HepG2 (cell line): ENCODE results near the gene FKBP1B. TPM values are rescaled to one million over a fixed set of nuclear protein-coding genes. Genes with fewer than 3 reads are reported as not detected.

Experiments used
- BCL6 ChIP-seq: IDR thresholded peaks from 2 replicates; pipeline ENCODE4 v1.6.1; 2016; ENCODE audit warnings: missing genetic modification reagents, missing compliant biosample characterization
- CBFB ChIP-seq: sonication (generic); formaldehyde crosslinking; IDR thresholded peaks from 2 replicates; pipeline ENCODE4 v1.4.0; 2020; ENCODE audit warnings: missing genetic modification reagents
- GPN1 ChIP-seq: sonication (generic); formaldehyde crosslinking; IDR thresholded peaks from 2 replicates; pipeline ENCODE4 v1.5.1; 2020; ENCODE audit warnings: missing genetic modification reagents, borderline replicate concordance
- HOXA5 ChIP-seq: sonication (generic); formaldehyde crosslinking; IDR thresholded peaks from 2 replicates; pipeline ENCODE4 v1.4.0; 2020; ENCODE audit warnings: missing genetic modification reagents
- MTF1 ChIP-seq: sonication (generic); formaldehyde crosslinking; IDR thresholded peaks from 2 replicates; pipeline ENCODE4 v1.5.0; 2020; ENCODE audit warnings: missing genetic modification reagents
- NFYB ChIP-seq: sonication (generic); formaldehyde crosslinking; IDR thresholded peaks from 2 replicates; pipeline ENCODE4 v1.4.0; 2020; ENCODE audit warnings: missing genetic modification reagents
- NR2F2 ChIP-seq: IDR thresholded peaks from 2 replicates; pipeline ENCODE4 v1.6.1; 2012; ENCODE audit warnings: low read depth, inconsistent platforms, borderline replicate concordance
- RFX1 ChIP-seq: fragments of 450-650 bp; IDR thresholded peaks from 2 replicates; pipeline ENCODE4 v1.6.1; 2017
- RFXAP ChIP-seq: sonication (generic); formaldehyde crosslinking; IDR thresholded peaks from 2 replicates; pipeline ENCODE4 v1.4.0; 2020; ENCODE audit warnings: missing genetic modification reagents, borderline replicate concordance
- TCF7 ChIP-seq: sonication (generic); IDR thresholded peaks from 2 replicates; pipeline ENCODE4 v1.6.1; 2016; ENCODE audit warnings: antibody characterized with exemption, low read depth
- TOPORS ChIP-seq: sonication (generic); formaldehyde crosslinking; IDR thresholded peaks from 2 replicates; pipeline ENCODE4 v1.8.0; 2023; ENCODE audit warnings: mild to moderate bottlenecking, missing genetic modification reagents
- ZNF101 ChIP-seq: sonication (generic); formaldehyde crosslinking; IDR thresholded peaks from 2 replicates; pipeline ENCODE4 v1.4.0; 2020; ENCODE audit warnings: mild to moderate bottlenecking, low read depth, missing genetic modification reagents, borderline replicate concordance
- ZSCAN20 ChIP-seq: sonication (generic); formaldehyde crosslinking; IDR thresholded peaks from 2 replicates; pipeline ENCODE4 v1.4.0; 2020; ENCODE audit warnings: missing genetic modification reagents, mild to moderate bottlenecking, borderline replicate concordance
- ZSCAN9 ChIP-seq: IDR thresholded peaks from 2 replicates; pipeline ENCODE4 v1.6.1; 2016; ENCODE audit warnings: borderline replicate concordance
- polyA plus RNA-seq, 8 experiments: library from polyadenylated mRNA; depleted of rRNA in 3 of 8; stranded (reverse) in 7 of 8; unstranded in 1 of 8; fragments of >200 nt; fragmentation: Illumina TruSeq in 4 of 8; extraction: Trizol in 4 of 8; gene quantifications; 2 replicates each; pipeline versions ENCODE4 v1.2.1 to v1.2.3, GENCODE V29; 2011 to 2016; ENCODE audit warnings: low read depth in 4 of 8, missing spikeins in 1 of 8, mixed read lengths in 1 of 8; ENCODE audit not compliant: insufficient read depth in 1 of 8
- total RNA-seq, 5 experiments: library from RNA; depleted of rRNA; stranded (reverse); fragments of >200 nt; fragmentation: Illumina TruSeq; extraction: Trizol; gene quantifications; 2 replicates each; pipeline ENCODE4 v1.2.3, GENCODE V29; 2016; ENCODE audit warnings: low read depth in 1 of 5
- TF ChIP-seq, protein P1 (sequence below): sonication (generic); formaldehyde crosslinking; IDR thresholded peaks from 2 replicates; pipeline ENCODE4 v1.4.0; 2020; ENCODE audit warnings: mild to moderate bottlenecking, missing genetic modification reagents
- TF ChIP-seq, protein P2 (sequence below), 2 experiments: sonication (generic) in 1 of 2; formaldehyde crosslinking in 1 of 2; IDR thresholded peaks; 2 replicates each; pipeline versions ENCODE4 v1.5.1 to v1.6.1; 2011 to 2020; ENCODE audit warnings: borderline replicate concordance in 1 of 2, low read depth in 1 of 2, low read length in 1 of 2, mild to moderate bottlenecking in 1 of 2, missing genetic modification reagents in 1 of 2, moderate library complexity in 1 of 2
- TF ChIP-seq, protein P3 (sequence below): sonication (generic); formaldehyde crosslinking; IDR thresholded peaks from 2 replicates; pipeline ENCODE4 v1.4.0; 2020; ENCODE audit warnings: mild to moderate bottlenecking, missing genetic modification reagents

The FKBP1B gene
- total and polyA plus RNA-seq, 2 of the 13 experiments (the other 11 are each of a cell fraction or from before 2014, with no cell fraction given), result 35.2 to 96.3 TPM

DNA sequence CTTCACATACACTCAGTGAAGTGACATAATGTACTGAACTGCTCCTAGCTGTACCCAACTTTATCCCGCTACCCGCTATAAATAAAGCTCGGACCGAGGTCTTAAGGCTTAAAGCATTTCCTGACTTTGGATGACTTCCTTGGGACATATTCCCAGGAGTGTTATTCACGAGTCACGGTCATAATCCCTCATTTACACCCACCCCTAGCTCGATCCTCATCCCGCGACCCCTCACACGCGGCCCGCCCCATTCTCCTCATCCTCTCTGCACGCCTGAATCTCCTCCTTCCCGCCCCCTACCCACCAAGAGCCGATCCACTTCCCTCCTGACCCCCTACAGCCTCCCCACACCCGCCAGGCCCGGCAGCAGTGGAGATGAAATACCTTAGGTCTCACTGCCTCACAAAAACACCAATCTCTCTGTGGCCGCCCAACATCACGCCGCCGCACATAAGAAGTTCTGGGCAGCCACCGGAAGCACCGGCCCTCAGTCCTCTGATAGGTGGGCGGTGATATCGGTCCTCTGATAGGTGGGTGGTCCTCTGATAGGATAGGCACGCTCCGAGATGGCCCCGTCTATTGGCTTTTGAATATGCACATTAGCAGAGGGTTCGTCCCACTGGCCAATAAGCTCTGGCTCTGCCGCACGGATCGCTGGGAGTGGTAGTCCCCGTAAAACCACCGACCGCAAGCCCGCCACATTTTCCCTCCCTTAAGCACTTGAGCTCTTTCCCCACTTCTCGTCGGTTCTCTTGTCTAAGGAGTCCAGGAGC lies 2.4 kb upstream of the FKBP1B start, which contains the start of gene WDCP (continued):
- TF ChIP-seq, protein P1, sequence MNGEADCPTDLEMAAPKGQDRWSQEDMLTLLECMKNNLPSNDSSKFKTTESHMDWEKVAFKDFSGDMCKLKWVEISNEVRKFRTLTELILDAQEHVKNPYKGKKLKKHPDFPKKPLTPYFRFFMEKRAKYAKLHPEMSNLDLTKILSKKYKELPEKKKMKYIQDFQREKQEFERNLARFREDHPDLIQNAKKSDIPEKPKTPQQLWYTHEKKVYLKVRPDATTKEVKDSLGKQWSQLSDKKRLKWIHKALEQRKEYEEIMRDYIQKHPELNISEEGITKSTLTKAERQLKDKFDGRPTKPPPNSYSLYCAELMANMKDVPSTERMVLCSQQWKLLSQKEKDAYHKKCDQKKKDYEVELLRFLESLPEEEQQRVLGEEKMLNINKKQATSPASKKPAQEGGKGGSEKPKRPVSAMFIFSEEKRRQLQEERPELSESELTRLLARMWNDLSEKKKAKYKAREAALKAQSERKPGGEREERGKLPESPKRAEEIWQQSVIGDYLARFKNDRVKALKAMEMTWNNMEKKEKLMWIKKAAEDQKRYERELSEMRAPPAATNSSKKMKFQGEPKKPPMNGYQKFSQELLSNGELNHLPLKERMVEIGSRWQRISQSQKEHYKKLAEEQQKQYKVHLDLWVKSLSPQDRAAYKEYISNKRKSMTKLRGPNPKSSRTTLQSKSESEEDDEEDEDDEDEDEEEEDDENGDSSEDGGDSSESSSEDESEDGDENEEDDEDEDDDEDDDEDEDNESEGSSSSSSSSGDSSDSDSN, result peak; percentile 57
- TF ChIP-seq ZNF101 (CRISPR knock-in tag) (no peak), TCF7 (no peak), TOPORS (CRISPR knock-in tag) (peak; percentile 76; the same call in 1 of the 2 replicates), RFXAP (CRISPR knock-in tag) (peak; percentile 80; the same call in 1 of the 2 replicates), ZSCAN20 (CRISPR knock-in tag) (no peak), ZSCAN9 (CRISPR knock-in tag) (0 out of 2 replicates have a peak, but pooled peaks have one; percentile 44), HOXA5 (peak; percentile 86), BCL6 (CRISPR knock-in tag) (no peak), RFX1 (no peak), MTF1 (no peak), CBFB (peak; percentile 80; the same call in 1 of the 2 replicates), NFYB (CRISPR knock-in tag) (peak; percentile 97), NR2F2 (no peak; the same call in 1 of the 2 replicates), GPN1 (no peak)
- TF ChIP-seq, protein P2, sequence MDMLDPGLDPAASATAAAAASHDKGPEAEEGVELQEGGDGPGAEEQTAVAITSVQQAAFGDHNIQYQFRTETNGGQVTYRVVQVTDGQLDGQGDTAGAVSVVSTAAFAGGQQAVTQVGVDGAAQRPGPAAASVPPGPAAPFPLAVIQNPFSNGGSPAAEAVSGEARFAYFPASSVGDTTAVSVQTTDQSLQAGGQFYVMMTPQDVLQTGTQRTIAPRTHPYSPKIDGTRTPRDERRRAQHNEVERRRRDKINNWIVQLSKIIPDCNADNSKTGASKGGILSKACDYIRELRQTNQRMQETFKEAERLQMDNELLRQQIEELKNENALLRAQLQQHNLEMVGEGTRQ (IDR thresholded peaks at IDR 0.05; ENCODE audit: low read depth, low read length), result no peak
- TF ChIP-seq, protein P2 (CRISPR knock-in tag; IDR thresholded peaks at IDR 0.05; ENCODE audit: borderline replicate concordance), result no peak; the same call in 1 of the 2 replicates
- TF ChIP-seq, protein P3, sequence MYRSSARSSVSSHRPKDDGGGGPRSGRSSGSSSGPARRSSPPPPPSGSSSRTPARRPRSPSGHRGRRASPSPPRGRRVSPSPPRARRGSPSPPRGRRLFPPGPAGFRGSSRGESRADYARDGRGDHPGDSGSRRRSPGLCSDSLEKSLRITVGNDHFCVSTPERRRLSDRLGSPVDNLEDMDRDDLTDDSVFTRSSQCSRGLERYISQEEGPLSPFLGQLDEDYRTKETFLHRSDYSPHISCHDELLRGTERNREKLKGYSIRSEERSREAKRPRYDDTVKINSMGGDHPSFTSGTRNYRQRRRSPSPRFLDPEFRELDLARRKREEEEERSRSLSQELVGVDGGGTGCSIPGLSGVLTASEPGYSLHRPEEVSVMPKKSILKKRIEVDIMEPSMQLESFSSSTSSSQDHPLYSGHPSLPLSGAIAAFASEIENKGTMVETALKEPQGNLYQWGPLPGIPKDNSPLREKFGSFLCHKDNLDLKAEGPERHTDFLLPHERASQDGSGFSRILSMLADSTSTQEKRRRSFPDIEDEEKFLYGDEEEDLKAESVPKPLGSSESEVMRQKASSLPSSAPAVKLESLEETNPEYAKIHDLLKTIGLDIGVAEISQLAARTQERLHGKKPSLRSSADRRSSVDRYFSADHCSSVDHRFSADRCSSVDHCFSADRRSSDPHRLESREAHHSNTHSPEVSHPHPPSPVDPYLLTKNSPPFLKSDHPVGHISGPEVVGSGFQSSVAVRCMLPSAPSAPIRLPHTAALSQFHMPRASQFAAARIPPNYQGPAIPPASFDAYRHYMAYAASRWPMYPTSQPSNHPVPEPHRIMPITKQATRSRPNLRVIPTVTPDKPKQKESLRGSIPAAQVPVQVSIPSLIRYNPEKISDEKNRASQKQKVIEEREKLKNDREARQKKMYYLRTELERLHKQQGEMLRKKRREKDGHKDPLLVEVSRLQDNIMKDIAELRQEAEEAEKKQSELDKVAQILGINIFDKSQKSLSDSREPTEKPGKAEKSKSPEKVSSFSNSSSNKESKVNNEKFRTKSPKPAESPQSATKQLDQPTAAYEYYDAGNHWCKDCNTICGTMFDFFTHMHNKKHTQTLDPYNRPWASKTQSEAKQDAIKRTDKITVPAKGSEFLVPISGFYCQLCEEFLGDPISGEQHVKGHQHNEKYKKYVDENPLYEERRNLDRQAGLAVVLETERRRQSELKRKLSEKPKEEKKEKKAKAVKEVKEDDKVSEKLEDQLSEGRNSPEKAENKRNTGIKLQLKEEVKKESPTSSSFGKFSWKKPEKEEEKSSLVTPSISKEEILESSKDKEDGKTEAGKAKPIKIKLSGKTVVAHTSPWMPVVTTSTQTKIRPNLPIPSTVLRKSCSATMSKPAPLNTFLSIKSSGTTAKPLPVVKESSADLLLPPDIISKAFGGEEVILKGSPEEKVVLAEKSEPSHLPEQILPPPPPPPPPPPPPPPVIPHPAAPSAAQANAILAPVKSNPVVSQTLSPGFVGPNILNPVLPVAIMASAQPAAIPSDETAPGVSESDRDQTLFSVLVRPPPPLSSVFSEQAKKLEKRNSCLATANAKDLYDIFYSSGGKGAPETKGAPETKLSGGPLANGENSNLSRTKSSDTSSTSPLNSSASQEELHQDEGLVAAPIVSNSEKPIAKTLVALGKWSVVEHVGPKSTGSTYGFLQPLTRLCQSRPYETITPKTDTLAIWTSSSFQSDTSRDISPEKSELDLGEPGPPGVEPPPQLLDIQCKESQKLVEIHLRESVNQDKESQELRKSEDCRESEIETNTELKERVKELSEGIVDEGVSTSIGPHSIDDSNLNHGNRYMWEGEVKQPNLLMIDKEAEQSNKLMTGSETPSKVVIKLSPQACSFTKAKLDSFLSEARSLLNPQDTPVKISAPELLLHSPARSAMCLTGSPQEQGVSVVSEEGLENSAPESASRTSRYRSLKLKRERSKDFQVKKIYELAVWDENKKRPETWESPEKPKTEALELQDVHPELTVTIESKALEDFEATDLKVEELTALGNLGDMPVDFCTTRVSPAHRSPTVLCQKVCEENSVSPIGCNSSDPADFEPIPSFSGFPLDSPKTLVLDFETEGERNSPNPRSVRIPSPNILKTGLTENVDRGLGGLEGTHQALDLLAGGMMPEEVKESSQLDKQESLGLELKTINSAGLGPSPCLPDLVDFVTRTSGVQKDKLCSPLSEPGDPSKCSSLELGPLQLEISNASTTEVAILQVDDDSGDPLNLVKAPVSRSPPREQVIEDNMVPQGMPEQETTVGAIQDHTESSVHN (CRISPR knock-in tag), result no peak
